Measurements from ENCODE around the gene STMN3. TPM values are rescaled to one million over a fixed set of nuclear protein-coding genes. Genes with fewer than 3 reads are reported as not detected.
A peak's percentile ranks its signal among the peaks of the same experiment; 100 is the strongest.
"Not testable (repeated sequence)": the region's sequence is repeated elsewhere in the genome, so short reads cannot be mapped to it uniquely, and the experiment has no call there.

Gene STMN3
- total and polyA plus RNA-seq, 4 donors = 0.42 to 2.9 (median 0.91) TPM

DNA sequence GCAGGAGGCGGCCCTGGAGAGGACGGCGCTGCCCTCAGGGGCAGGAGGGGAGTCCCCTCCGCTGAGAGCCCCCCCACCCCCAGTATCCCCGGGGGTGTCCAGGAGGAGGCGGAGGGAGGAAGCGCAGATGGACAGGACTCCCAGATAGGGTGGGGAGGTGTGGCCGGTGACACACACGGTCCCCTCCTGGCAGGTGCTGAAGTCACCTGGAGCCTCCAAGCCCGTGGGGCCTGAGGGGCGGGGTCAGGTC, 1.4 kb downstream of the STMN3 start:
- 16% methylated on average over 11 of the region's 11 CpGs for WGBS
- peak overlapping the region in 1 of 3 donors; percentile 50 for H3K4me3 ChIP-seq (ENCODE audit: low read depth in 1 of 3, low read length in 3 of 3)
- no peak overlapping the region for H3K27ac ChIP-seq (ENCODE audit: low read depth in 1 of 2, low read length in 2 of 2)
- peaks cover 0 to 4% (median 0%) of the 10 kb centered on the region in 4 donors for H3K27me3 ChIP-seq (ENCODE audit: control insufficient read depth in 4 of 4, insufficient read depth in 4 of 4, low read length in 3 of 4)
- H3K4me1 ChIP-seq (ENCODE audit: control insufficient read depth in 4 of 4, insufficient read depth in 4 of 4, low read length in 3 of 4) = peaks cover 0 to 17% (median 6%) of the 10 kb centered on the region in 4 donors
- DNase-seq (ENCODE audit: low spot score) = no peak
- H3K9ac ChIP-seq (ENCODE audit: low read depth in 1 of 2, low read length in 2 of 2) = no peak overlapping the region
- H3K9me3 ChIP-seq (ENCODE audit: control insufficient read depth in 4 of 4, low read length in 3 of 4) = no peaks in the 10 kb centered on the region
- H3K36me3 ChIP-seq (ENCODE audit: control insufficient read depth in 4 of 4, insufficient read depth in 3 of 4, low read depth in 1 of 4, low read length in 3 of 4) = no peaks in the 10 kb centered on the region
- TF ChIP-seq, protein P1, sequence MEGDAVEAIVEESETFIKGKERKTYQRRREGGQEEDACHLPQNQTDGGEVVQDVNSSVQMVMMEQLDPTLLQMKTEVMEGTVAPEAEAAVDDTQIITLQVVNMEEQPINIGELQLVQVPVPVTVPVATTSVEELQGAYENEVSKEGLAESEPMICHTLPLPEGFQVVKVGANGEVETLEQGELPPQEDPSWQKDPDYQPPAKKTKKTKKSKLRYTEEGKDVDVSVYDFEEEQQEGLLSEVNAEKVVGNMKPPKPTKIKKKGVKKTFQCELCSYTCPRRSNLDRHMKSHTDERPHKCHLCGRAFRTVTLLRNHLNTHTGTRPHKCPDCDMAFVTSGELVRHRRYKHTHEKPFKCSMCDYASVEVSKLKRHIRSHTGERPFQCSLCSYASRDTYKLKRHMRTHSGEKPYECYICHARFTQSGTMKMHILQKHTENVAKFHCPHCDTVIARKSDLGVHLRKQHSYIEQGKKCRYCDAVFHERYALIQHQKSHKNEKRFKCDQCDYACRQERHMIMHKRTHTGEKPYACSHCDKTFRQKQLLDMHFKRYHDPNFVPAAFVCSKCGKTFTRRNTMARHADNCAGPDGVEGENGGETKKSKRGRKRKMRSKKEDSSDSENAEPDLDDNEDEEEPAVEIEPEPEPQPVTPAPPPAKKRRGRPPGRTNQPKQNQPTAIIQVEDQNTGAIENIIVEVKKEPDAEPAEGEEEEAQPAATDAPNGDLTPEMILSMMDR (IDR thresholded peaks at IDR 0.05; ENCODE audit: low read depth, low read length, missing input control) = no peak
- TF ChIP-seq GABPA (IDR thresholded peaks at IDR 0.05 in 1 of 2, conservative IDR thresholded peaks at IDR 0.05 in 1 of 2) (no peak), TAF1 (conservative IDR thresholded peaks at IDR 0.05) (no peak), NR2F2 (IDR thresholded peaks at IDR 0.05) (no peak), RXRA (IDR thresholded peaks at IDR 0.05) (no peak), JUND (IDR thresholded peaks at IDR 0.05) (no peak), HNF4A (conservative IDR thresholded peaks at IDR 0.05) (no peak), YY1 (IDR thresholded peaks at IDR 0.05) (no peak)

DNA sequence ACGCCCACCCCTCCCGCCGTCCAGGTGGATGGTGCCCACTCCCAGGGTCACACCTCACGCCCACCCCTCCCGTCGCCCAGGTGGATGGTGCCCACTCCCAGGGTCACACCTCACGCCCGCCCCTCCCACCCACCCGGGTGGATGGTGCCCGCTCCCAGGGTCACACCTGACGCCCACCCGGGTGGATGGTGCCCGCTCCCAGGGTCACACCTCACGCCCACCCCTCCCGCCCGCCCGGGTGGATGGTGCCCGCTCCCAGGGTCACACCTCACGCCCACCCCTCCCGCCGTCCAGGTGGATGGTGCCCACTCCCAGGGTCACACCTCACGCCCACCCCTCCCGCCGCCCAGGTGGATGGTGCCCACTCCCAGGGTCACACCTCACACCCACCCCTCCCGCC, 2.7 kb downstream of the STMN3 start:
- 89% methylated on average over 25 of the region's 25 CpGs for WGBS
- not testable (repeated sequence) for H3K27ac ChIP-seq (ENCODE audit: low read depth in 1 of 2, low read length in 2 of 2); H3K36me3 ChIP-seq (ENCODE audit: control insufficient read depth in 4 of 4, insufficient read depth in 3 of 4, low read depth in 1 of 4, low read length in 3 of 4); H3K27me3 ChIP-seq (ENCODE audit: control insufficient read depth in 4 of 4, insufficient read depth in 4 of 4, low read length in 3 of 4); H3K4me3 ChIP-seq (ENCODE audit: low read depth in 1 of 3, low read length in 3 of 3); H3K9ac ChIP-seq (ENCODE audit: low read depth in 1 of 2, low read length in 2 of 2); H3K9me3 ChIP-seq (ENCODE audit: control insufficient read depth in 4 of 4, low read length in 3 of 4); DNase-seq (ENCODE audit: low spot score)
- H3K4me1 ChIP-seq (ENCODE audit: control insufficient read depth in 4 of 4, insufficient read depth in 4 of 4, low read length in 3 of 4) = peaks cover 0 to 17% (median 6%) of the 10 kb centered on the region in 4 donors

DNA sequence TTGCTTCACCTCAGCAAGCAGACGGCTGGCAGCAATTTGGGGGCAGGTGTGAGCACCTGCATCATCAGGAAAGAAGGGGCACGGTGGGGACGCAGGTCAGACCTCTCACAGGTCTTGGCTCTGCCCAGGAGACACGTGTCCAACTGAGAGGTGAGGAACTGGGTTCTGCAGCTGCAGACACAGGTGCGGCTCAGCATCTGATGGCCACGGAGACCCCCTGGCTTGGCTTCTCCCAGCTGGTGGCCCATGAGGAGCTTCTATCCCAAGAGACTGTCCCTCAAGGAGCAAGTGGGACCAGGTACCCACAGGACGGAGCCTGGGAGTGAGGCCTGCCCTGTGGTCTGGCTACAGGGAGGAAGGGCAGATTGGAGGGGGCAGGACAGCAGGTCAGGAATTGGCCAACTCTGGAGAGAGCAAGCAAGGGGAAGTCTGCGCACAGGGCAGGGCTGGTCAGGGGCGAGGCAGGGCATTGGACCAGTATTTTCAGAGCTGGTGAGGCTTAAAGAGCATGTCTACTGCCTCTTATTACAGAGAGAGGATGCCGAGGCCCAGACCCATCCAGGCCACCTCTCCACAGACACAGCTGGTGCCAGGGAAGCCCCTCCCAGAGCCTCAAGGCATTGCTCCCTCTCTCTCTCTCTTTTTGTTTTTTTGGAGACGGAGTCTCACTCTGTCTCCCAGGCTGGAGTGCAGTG, 4.2 kb downstream of the STMN3 start:
- Histone ChIP-seq H3K9me3 (ENCODE audit: control insufficient read depth in 4 of 4, low read length in 3 of 4) (no peaks in the 10 kb centered on the region), H3K9ac (ENCODE audit: low read depth in 1 of 2, low read length in 2 of 2) (no peak overlapping the region), H3K4me3 (ENCODE audit: low read depth in 1 of 3, low read length in 3 of 3) (no peak overlapping the region), H3K27me3 (ENCODE audit: control insufficient read depth in 4 of 4, insufficient read depth in 4 of 4, low read length in 3 of 4) (peaks cover 0 to 4% (median 0%) of the 10 kb centered on the region in 4 donors), H3K4me1 (ENCODE audit: control insufficient read depth in 4 of 4, insufficient read depth in 4 of 4, low read length in 3 of 4) (peaks cover 0 to 17% (median 6%) of the 10 kb centered on the region in 4 donors), H3K27ac (ENCODE audit: low read depth in 1 of 2, low read length in 2 of 2) (no peak overlapping the region), H3K36me3 (ENCODE audit: control insufficient read depth in 4 of 4, insufficient read depth in 3 of 4, low read depth in 1 of 4, low read length in 3 of 4) (no peaks in the 10 kb centered on the region)
- TF ChIP-seq FOXA1 (IDR thresholded peaks at IDR 0.05) (no peak), EGR1 (IDR thresholded peaks at IDR 0.05; ENCODE audit: low read depth in 2 of 2) (no peak), GABPA (IDR thresholded peaks at IDR 0.05 in 1 of 2, conservative IDR thresholded peaks at IDR 0.05 in 1 of 2) (no peak), JUND (IDR thresholded peaks at IDR 0.05) (no peak), HNF4G (IDR thresholded peaks at IDR 0.05) (no peak), SP1 (IDR thresholded peaks at IDR 0.05) (no peak)
- TF ChIP-seq, protein P2, sequence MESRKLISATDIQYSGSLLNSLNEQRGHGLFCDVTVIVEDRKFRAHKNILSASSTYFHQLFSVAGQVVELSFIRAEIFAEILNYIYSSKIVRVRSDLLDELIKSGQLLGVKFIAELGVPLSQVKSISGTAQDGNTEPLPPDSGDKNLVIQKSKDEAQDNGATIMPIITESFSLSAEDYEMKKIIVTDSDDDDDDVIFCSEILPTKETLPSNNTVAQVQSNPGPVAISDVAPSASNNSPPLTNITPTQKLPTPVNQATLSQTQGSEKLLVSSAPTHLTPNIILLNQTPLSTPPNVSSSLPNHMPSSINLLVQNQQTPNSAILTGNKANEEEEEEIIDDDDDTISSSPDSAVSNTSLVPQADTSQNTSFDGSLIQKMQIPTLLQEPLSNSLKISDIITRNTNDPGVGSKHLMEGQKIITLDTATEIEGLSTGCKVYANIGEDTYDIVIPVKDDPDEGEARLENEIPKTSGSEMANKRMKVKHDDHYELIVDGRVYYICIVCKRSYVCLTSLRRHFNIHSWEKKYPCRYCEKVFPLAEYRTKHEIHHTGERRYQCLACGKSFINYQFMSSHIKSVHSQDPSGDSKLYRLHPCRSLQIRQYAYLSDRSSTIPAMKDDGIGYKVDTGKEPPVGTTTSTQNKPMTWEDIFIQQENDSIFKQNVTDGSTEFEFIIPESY (IDR thresholded peaks at IDR 0.05) = no peak
- TF ChIP-seq, protein P3, sequence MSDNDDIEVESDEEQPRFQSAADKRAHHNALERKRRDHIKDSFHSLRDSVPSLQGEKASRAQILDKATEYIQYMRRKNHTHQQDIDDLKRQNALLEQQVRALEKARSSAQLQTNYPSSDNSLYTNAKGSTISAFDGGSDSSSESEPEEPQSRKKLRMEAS (IDR thresholded peaks at IDR 0.05) = no peak
- TF ChIP-seq, protein P4, sequence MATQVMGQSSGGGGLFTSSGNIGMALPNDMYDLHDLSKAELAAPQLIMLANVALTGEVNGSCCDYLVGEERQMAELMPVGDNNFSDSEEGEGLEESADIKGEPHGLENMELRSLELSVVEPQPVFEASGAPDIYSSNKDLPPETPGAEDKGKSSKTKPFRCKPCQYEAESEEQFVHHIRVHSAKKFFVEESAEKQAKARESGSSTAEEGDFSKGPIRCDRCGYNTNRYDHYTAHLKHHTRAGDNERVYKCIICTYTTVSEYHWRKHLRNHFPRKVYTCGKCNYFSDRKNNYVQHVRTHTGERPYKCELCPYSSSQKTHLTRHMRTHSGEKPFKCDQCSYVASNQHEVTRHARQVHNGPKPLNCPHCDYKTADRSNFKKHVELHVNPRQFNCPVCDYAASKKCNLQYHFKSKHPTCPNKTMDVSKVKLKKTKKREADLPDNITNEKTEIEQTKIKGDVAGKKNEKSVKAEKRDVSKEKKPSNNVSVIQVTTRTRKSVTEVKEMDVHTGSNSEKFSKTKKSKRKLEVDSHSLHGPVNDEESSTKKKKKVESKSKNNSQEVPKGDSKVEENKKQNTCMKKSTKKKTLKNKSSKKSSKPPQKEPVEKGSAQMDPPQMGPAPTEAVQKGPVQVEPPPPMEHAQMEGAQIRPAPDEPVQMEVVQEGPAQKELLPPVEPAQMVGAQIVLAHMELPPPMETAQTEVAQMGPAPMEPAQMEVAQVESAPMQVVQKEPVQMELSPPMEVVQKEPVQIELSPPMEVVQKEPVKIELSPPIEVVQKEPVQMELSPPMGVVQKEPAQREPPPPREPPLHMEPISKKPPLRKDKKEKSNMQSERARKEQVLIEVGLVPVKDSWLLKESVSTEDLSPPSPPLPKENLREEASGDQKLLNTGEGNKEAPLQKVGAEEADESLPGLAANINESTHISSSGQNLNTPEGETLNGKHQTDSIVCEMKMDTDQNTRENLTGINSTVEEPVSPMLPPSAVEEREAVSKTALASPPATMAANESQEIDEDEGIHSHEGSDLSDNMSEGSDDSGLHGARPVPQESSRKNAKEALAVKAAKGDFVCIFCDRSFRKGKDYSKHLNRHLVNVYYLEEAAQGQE (IDR thresholded peaks at IDR 0.05) = no peak
- WGBS = 80% methylated on average over 11 of the region's 11 CpGs
- no peak for DNase-seq (ENCODE audit: low spot score)
